HL-60 (cell line): ENCODE data around the gene DIS3L2.

Experiments
- DNase-seq, 2 experiments: peaks; one replicate each; pipeline ENCODE4 v3.0.0-alpha.2; 2010 to 2020; ENCODE audit warnings: low read depth in 1 of 2, low spot score in 1 of 2
- H3K27ac ChIP-seq: fragments of 250-450 bp; sonication (Bioruptor Pico); replicated peaks from 2 replicates; pipeline ENCODE4 v1.5.1; 2020; ENCODE audit warnings: mild to moderate bottlenecking, moderate library complexity
- H3K27me3 ChIP-seq: fragments of 250-450 bp; sonication (Bioruptor Pico); 2 replicates; pipeline ENCODE4 v1.5.1; 2021; ENCODE audit warnings: mild to moderate bottlenecking, moderate library complexity; ENCODE audit not compliant: insufficient read depth, poor library complexity, severe bottlenecking
- H3K4me3 ChIP-seq: replicated peaks from 2 replicates; pipeline ENCODE4 v1.5.1; 2011; ENCODE audit warnings: mild to moderate bottlenecking, control low read depth, low read length; ENCODE audit not compliant: insufficient read depth
- GABPA ChIP-seq: IDR thresholded peaks from 2 replicates; pipeline ENCODE4 v1.6.1; 2012; ENCODE audit warnings: low read depth
- POLR2AphosphoS5 ChIP-seq: IDR thresholded peaks from 2 replicates; pipeline ENCODE4 v1.6.1; 2012; ENCODE audit warnings: low read depth
- SPI1 ChIP-seq: IDR thresholded peaks from 2 replicates; pipeline ENCODE4 v1.6.1; 2012; ENCODE audit warnings: low read depth, mild to moderate bottlenecking, borderline replicate concordance
- TF ChIP-seq, protein P1 (sequence below): IDR thresholded peaks from 2 replicates; pipeline ENCODE4 v1.6.1; 2012; ENCODE audit warnings: low read depth; ENCODE audit not compliant: insufficient replicate concordance
- TF ChIP-seq, protein P2 (sequence below): IDR thresholded peaks from one replicate; pipeline ENCODE4 v1.5.1; 2011; ENCODE audit warnings: low read length, control low read depth, inconsistent platforms; ENCODE audit not compliant: insufficient read depth

Gene DIS3L2

DNA sequence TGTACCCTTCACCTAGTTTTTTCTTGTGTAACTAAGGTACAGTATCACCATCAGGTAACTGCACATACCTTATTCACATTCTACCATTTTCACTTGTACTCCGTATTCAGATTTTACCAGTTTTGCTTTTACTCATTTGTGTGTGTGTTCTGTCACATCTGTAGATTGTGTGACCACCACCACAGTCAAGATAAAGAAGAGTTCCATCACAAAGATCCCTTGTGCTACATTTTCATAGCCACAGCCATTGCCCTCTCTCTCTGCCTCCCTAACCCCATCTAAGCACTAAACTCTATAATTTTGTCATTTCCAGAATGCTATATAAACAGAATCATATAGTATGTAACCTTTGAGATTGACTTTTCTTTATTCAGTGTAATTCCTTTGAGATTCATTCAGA, 23.5 kb downstream of the DIS3L2 start:
- no peak for TF ChIP-seq POLR2AphosphoS5

DNA sequence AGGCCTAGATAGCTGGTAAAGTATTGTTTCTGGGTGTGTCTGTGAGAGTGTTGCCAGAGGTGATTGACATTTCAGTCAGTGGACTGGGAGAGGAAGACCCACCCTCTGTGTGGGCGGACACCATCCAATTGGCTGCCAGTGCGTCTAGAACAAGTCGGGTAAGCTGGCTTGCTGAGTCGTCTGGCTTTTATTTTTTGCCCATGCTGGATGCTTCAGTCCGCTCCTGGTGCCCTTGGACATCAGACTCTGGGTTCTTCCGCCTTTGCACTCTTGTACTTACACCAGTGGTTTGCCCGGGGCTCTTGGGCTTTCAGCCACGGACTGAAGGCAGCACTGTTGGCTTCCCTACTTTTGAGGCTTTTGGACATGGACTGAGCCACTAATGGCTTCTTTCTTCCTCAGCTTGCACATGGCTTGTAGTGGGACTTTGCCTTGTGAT, 24.3 kb downstream of the DIS3L2 start:
- no peak overlapping the region for H3K4me3 ChIP-seq
- H3K27ac ChIP-seq = no peak overlapping the region

More for the DNA sequence above, 23.5 kb downstream of the DIS3L2 start:
- DNase-seq = no peak
- Histone ChIP-seq H3K4me3 (no peak overlapping the region), H3K27me3 (no peaks in the 10 kb centered on the region), H3K27ac (no peak overlapping the region)

DNA sequence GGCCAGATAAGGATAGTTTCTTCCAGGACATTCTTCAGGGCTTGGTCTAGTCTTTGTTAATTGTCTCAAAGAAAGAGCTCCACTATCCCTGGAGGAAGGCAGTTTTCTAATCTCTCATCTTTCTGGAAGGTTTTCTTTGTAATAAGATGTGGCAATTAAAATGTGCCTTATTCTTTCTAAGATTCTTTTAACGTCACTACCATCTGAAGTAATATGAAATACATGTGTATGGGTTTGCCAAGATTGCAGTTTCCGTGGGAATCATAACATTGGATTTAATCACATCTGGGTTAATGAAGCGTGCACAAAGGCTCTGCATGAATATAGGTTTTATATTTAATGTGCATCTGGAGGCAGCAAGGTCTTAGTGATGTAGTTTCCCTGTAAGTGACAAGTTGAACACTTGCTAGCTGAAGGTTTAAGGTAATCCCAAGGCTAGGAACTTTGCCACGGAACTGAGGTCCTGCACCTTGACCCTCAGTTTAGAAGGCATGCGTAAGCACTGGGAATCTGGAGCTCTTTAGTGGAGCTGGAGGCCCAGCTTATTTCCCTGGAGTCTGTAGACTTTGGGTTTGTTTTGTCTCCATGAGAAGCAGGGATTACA, 25.7 kb downstream of the DIS3L2 start:
- TF ChIP-seq GABPA (no peak), POLR2AphosphoS5 (no peak), SPI1 (no peak)
- TF ChIP-seq, protein P1, sequence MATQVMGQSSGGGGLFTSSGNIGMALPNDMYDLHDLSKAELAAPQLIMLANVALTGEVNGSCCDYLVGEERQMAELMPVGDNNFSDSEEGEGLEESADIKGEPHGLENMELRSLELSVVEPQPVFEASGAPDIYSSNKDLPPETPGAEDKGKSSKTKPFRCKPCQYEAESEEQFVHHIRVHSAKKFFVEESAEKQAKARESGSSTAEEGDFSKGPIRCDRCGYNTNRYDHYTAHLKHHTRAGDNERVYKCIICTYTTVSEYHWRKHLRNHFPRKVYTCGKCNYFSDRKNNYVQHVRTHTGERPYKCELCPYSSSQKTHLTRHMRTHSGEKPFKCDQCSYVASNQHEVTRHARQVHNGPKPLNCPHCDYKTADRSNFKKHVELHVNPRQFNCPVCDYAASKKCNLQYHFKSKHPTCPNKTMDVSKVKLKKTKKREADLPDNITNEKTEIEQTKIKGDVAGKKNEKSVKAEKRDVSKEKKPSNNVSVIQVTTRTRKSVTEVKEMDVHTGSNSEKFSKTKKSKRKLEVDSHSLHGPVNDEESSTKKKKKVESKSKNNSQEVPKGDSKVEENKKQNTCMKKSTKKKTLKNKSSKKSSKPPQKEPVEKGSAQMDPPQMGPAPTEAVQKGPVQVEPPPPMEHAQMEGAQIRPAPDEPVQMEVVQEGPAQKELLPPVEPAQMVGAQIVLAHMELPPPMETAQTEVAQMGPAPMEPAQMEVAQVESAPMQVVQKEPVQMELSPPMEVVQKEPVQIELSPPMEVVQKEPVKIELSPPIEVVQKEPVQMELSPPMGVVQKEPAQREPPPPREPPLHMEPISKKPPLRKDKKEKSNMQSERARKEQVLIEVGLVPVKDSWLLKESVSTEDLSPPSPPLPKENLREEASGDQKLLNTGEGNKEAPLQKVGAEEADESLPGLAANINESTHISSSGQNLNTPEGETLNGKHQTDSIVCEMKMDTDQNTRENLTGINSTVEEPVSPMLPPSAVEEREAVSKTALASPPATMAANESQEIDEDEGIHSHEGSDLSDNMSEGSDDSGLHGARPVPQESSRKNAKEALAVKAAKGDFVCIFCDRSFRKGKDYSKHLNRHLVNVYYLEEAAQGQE = no peak
- TF ChIP-seq, protein P2, sequence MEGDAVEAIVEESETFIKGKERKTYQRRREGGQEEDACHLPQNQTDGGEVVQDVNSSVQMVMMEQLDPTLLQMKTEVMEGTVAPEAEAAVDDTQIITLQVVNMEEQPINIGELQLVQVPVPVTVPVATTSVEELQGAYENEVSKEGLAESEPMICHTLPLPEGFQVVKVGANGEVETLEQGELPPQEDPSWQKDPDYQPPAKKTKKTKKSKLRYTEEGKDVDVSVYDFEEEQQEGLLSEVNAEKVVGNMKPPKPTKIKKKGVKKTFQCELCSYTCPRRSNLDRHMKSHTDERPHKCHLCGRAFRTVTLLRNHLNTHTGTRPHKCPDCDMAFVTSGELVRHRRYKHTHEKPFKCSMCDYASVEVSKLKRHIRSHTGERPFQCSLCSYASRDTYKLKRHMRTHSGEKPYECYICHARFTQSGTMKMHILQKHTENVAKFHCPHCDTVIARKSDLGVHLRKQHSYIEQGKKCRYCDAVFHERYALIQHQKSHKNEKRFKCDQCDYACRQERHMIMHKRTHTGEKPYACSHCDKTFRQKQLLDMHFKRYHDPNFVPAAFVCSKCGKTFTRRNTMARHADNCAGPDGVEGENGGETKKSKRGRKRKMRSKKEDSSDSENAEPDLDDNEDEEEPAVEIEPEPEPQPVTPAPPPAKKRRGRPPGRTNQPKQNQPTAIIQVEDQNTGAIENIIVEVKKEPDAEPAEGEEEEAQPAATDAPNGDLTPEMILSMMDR = no peak
- Histone ChIP-seq H3K27ac (no peak overlapping the region), H3K27me3 (no peaks in the 10 kb centered on the region), H3K4me3 (no peak overlapping the region)
- no peak for DNase-seq

More for the DNA sequence above, 24.3 kb downstream of the DIS3L2 start:
- no peak for TF ChIP-seq POLR2AphosphoS5
- no peaks in the 10 kb centered on the region for H3K27me3 ChIP-seq
- DNase-seq = no peak

DNA sequence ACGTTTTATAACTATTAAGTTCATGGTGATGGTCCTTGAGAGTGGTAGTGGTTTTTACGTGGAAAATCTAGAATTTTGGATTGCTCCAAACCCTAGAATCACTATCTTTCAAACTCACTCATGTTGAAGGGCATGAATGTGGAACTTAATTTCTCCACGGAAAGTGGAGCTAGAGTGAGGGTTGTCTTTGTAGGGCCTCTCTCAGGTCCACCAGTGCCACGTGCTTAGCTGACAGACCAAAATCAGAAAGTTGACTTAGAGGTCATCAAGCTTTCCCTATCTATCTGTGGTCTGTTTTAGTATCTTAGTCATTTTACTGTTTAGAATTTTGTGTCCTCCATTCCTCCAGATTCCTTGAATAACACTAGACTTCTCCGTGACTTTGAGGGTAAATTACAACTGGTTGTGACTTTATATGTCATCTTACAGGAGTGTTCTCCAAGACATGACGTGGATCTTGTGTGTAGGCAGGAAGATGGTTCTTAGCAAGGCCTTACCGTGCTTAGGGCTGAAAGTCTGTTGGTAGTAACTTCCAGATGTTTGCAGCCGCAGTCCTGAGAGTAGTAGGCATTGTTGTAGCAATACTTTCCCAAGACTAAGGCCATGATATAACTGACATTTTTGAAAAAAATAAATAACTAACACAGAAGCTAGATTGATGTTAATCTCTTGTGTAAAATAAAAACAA, 26.8 kb downstream of the DIS3L2 start:
- TF ChIP-seq, protein P2 = no peak
- TF ChIP-seq SPI1 (no peak), POLR2AphosphoS5 (no peak), GABPA (no peak)
- TF ChIP-seq, protein P1 = no peak

DNA sequence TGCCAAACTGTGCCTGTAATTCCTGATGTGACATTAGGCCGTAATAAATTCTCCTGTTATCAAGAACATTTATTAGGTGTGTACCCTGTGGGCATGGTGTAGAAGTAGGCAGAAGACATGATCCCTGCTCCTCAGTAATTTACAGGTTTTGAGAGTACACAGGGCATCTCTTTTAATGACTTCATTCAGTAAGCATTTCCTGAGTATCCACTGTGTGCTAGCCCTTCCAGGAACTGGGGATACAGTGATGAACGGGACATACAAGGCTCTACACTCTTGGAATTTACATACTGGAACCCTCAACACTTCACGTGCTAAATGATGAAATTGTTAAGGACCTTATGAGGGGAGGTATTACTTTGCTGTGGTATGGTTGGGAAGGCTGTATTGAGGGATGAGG, 30.2 kb downstream of the DIS3L2 start:
- DNase-seq = no peak
- no peak overlapping the region for H3K4me3 ChIP-seq
- TF ChIP-seq, protein P2 = no peak
- TF ChIP-seq SPI1 = no peak
- TF ChIP-seq, protein P1 = no peak
- no peak for TF ChIP-seq GABPA
- no peak for TF ChIP-seq POLR2AphosphoS5
- H3K27me3 ChIP-seq = no peaks in the 10 kb centered on the region
- no peak overlapping the region for H3K27ac ChIP-seq

More for the DNA sequence above, 26.8 kb downstream of the DIS3L2 start:
- H3K4me3 ChIP-seq = no peak overlapping the region
- no peak for DNase-seq
- no peak overlapping the region for H3K27ac ChIP-seq
- H3K27me3 ChIP-seq = no peaks in the 10 kb centered on the region
